NCI-H226 (cell line): ENCODE data around the gene RNF31.

Experiments
- DNase-seq: peaks from one replicate; pipeline ENCODE4 v3.0.0-alpha.2; 2015

The RNF31 gene

DNA sequence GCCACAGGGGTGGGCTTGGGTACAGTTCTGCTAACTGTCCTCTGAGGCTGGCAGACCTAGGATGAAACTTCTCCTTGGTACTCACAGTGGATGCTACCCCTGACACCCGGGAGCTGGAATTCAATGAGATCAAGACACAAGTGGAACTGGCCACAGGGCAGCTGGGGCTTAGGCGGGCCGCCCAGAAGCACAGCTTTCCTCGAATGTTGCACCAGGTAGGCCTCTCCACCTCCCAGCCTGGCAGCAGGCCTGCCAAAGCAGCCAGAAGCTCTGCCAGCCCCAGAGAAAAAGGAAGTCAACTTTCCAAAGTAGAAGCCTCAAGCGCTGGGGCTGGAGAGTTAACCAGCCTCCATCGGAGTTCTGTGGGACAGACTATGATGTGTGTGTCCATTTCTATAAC is 30.1 kb upstream of the RNF31 start:
- no peak for DNase-seq

DNA sequence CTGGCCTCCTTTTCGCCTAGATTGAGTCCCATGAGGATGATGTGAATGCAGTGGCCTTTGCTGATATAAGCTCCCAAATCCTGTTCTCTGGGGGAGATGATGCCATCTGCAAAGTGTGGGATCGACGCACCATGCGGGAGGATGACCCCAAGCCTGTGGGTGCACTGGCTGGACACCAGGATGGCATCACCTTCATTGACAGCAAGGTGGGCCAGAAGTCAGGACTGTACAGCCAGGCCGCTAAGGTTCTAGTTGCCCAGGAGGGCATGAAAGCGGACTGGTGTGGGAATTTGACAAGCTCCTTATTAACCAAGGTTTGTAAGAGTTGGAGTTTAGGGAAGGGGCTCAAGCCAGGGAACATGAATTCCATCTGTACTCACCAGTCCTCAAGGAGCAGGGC is 27.6 kb upstream of the RNF31 start:
- no peak for DNase-seq

DNA sequence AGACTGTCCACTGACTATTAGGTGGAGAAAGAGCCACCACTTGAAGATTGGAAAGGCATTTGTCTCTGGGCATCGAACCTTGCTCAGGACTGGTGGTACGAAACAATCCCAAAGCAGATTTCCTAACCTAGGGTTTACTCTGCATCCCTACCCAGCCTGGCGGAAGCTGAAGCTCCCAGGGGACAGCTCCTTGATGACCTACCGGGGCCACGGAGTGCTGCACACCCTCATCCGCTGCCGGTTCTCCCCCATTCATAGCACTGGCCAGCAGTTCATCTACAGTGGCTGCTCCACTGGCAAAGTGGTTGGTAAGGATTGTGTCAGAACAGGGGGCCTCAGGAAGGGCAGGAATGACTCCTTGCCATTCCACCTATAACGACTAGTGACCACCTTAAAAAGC is 26.1 kb upstream of the RNF31 start:
- no peak for DNase-seq

DNA sequence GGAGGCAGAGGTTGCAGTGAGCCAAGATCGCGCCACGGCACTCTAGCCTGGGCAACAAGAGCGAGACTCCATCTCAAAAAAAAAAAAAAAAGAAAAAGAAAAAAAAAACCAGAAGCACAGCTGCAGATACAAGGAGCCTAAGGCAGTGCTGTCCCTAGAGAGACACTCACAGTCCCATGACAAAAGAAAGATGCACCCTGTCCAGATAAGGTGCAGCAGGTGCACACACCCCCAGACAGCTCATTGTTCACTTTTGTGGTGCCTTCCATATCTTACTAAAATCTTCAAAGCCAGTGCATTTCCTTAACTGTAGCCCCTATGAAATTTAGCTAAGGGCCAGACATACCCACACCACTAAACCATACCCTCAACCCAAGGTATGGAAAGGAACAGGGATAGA is 24.9 kb upstream of the RNF31 start:
- DNase-seq: no peak

DNA sequence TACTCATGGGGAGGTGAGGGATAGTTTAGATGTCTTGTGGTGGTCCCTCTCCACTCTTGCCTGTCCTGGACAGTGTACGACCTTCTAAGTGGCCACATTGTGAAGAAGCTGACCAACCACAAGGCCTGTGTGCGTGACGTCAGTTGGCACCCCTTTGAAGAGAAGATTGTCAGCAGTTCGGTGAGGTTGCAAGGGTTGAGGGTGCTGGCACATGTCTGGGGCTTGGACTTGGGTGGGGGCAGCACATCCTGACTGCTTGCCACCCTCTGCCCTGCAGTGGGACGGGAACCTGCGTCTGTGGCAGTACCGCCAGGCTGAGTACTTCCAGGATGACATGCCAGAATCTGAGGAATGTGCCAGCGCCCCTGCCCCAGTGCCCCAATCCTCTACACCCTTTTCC is 24.4 kb upstream of the RNF31 start:
- DNase-seq: no peak

DNA sequence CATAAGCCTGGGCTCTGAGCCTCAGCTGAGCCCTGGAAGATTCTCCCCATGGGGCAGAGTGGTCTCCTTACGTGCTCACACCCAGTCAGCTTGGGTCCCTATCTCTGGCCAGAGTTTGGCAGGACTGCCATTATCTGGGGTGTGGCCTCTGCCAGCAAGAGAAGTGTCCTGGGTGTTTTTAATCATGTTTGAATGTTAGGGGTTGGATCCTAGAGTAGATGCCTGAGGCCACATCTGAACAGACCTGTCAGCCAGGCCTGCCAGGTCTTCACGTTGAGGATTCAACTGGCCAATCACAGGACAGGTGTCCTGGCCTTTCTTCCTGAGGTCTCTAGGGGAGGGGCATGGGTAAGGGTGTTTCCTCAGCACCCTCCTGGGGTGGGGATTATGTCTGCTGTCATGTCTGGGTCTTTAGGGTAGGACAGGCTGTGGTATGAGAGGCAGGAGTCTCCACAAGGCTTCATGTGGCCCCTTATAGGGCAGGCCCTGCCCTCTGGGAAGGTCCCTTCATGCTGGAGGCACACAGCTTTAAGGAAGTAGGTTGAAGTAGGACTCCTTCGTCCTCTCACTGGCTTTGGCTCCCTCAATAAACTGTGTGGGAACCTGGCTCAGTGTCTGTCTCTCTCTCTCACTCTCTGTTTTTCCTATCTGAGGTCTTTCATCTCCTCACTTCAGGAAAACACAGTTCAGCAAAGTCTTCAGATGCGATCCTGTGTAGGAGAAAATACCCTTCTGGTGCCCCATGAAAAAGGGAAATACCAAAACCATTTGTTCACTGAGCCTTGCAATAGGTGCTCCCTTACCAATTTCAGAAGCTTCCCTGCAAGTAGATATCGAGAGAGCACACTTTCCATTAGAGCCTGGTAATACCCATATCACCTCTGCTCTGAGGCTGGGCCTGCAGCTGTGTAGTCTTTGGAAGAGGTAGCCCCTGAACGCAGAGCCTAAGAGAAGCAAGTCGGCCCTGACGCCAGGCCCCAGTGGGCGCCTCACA is 23.6 kb upstream of the RNF31 start:
- no peak for DNase-seq

DNA sequence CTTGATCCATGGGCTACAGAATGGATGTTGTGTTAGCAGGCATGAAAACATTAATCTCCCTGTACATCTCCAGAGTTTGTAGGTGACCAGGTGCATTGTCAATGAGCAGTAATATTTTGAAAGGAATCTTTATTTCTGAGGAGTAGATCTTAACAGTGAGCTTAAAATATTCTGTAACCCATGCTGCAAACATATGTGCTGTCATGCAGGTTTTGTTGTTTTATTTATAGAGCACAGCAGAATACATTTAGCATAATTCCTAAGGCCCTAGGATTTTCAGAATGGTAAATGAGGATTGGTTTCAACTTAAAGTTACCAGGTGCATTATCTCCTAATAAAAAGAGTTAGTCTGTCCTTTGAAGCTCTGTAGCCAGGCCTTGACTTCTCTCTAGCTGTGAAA is 20.4 kb upstream of the RNF31 start:
- no peak for DNase-seq

DNA sequence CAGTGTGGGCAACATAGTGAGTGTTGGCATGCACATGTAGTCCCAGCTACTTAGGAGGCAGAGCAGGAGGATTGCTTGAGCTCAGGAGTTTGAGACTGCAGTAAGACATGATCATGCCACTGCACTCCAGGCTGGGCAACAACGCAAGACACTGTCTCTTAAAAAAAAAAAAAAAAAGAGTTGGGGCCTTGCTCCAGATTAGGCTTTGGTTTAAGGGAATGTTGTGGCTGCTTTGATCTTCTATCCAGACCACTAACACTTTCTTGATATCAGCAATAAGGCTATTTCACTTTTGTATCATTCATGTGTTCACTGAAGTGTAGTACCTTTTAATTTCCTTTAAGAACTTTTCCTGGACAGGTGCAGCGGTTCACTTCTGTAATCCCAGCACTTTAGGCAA is 19.6 kb upstream of the RNF31 start:
- DNase-seq: no peak

DNA sequence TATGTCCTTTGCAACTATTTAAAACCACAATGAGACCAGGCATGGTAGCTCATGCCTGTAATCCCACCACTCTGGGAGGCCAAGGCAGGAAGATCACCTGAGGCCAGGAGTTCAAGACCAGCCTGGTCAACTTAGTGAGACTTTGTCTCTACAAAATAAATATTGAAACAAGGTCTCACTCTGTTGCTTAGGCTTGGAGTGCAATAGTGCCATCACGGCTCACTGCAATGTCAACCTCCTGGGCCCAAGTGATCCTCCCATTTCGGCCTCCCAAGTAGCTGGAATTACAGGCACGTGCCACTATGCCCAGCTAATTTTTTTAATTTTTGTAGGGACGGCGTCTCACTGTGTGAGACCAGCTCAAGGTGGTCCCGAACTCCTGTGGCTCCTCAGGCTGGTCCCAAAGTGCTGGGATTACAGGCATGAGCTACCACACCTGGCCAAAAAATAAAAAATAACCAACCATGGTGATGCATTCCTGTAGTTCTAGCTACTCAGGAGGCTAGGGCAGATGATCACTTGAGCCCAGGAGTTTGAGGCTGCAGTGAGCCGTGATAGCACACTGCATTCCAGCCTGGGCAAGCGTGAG is 17.8 kb upstream of the RNF31 start:
- DNase-seq: no peak

DNA sequence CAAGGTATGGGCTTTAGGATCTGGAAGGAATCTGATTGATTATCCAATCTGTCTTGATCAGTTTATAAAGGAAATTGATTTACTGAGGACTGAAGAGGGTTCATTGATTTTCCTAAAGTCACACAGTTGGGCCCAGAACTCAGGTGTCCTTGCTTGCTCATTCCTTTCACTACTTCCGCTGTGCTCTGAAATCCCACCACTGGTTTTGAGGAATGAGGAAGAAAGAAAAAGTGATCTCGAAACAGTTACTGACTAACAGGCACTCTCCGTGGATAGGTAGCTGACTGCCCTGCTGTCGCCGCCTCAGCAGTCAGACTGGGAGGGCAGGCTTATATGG is 16.9 kb upstream of the RNF31 start, which contains the start of gene FITM1:
TSS of gene FITM1 (plus strand) at position 280 of the 337 bp plus-strand sequence. CDS start 905 bp downstream, outside the sequence.
- no peak for DNase-seq

DNA sequence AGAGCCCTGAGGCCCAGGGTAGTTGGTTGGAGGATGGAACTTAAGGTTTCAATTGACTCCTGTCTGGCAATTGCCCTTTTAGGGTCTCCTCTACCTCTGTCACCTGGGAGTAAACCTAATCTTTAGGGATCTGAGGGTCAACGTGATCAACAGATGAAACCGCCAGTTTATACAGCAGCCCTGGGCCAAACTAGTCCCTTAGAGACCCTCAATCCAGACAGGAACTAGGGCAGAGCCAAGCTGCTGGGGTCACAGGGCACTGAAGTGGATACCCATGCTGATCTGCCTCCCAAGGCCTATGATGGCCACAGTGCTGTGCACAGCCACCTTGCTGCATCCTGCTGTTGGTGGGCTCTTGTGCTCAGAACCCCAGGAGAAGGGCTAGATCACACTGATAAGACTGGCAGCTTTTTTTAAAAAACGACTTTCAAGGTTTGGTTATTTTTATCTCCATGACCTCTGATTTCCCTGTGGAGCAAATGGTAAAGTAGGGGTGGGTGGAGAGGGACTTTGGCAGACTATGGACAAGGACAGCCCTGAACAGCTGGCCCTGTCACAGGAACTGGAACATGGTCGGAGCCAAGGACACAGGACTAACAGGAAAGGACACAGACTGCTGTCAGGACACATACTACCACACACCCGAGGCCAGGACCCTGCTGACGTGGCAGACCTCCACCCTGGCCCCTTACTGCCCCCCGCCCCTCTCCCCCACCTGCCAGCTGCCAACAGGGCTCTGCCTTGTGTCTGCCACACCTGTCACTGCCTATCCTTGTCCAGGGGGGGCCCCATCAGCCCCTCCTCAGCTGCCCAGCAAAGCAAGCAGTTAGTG is 16.4 kb upstream of the RNF31 start:
- no peak for DNase-seq

DNA sequence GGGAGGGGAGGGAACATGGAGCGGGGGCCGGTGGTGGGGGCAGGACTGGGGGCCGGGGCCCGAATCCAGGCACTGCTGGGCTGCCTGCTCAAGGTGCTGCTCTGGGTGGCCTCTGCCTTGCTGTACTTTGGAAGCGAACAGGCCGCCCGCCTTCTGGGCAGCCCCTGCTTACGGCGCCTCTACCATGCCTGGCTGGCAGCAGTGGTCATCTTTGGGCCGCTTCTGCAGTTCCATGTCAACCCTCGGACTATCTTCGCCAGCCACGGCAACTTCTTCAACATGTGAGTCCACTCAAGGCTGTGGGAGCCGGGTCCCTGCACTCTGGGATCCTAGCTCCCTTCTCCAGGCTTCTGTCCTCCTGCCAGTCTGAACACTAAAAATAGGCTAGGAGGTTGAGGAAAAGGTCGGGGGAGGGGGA is 15.7 kb upstream of the RNF31 start:
- DNase-seq: no peak

DNA sequence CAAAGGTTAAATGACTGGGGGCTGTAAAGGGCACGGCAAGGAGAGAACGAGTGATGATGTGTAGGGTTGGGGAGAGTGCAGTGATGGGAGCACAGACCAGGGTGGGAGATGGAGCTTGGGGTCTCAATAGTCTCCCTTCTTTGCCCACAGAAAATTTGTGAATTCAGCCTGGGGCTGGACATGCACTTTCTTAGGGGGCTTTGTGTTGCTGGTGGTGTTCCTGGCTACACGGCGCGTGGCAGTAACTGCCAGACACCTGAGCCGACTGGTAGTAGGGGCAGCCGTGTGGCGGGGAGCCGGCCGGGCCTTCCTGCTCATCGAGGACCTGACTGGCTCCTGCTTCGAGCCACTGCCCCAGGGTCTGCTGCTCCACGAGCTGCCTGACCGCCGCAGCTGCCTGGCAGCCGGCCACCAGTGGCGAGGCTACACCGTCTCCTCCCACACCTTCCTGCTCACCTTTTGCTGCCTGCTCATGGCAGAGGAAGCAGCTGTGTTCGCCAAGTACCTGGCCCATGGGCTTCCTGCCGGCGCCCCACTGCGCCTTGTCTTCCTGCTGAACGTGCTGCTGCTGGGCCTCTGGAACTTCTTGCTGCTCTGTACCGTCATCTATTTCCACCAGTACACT is 15.1 kb upstream of the RNF31 start:
- no peak for DNase-seq

DNA sequence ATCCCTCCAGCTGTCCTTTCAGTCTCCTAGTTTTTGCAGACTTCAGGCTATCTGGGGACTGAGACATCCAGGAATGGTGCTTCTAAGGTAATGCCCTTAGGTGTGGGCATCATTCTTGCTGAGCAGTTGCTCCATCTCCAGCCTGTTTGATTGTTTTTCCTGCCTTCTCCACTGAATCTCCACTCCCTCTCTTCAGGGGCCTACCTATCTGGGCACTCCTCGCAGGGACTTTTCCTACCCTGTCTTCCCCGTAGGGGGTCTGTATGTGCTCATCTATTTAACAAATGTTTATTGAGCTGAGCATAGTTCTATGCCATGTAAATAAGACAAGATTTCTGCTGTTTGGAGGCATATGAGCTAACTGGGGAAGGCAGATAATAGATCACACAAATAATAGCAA is 14.3 kb upstream of the RNF31 start:
- DNase-seq: no peak

DNA sequence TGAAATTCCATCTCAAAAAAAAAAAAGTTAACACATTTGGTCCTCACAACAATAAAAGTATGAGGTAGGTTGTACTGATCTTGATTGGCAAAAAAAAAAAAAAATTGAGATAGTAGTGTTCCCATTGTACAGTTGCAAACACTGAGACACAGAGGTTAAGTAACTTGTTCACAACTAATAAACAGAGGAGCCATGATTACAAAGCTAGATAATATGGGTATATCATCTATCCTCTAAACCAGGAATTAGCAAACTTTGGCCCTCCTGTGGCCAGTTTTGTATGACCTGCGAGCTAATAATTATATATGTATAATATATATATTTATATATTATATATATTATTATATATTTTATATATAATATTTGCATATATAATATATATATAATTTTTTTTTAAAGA is 13.6 kb upstream of the RNF31 start:
- no peak for DNase-seq

DNA sequence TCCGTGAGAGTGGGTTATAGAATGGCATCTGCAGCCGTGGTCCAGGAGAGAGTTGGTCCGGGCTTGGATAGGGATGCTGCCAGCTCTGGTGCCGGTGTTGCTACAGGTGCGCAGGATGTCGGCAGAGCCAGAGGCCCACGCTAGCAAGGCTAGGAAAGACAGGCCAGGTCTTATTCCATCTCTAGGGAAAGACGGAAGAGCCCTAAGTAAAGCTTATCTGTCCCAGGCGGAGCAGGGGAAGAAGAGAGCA is 11.8 kb upstream of the RNF31 start:
- no peak for DNase-seq

DNA sequence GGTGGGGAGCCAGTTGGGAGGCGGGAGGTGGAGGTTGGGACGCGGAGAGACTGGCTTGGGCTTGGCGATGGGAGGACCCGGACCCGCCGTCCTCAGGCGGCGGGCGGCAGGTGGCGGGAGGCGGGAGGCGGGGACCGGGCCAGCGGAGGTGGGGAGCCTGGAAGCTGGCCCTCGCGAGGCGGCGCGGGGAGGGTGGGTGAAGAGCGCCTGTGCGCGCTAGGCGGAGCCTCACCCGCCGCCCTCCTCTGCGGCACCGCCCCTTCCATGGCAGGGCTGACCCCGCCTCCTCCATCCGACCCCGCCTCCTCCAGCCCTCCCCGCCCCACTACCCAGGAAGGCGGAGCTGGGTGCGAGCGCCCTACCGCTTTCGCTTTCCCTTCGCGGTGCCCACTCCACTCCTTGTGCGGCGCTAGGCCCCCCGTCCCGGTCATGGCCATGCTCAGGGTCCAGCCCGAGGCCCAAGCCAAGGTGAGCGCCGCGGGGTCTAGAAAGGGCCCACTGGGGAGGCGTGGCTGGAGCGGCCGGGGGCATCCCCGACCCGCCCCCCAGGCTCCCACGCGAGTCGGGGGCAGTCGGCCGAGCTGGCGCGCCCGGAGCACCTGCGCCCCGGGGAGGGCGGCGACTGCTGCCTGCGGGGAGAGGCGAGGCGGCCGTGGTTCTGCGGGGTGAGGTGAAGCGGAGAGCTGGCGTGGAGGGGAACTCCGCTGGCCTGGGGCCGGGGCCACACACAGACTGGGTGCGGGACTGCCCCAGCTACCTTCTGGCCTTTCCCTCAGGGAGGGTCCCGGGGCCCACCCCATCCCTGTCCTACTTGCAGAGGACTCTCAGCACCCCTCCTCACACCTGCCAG is 11.2 kb upstream of the RNF31 start, which contains the start of gene PSME1:
TSS of gene PSME1 (plus strand) at position 361 of the 850 bp plus-strand sequence. CDS start at position 430, 69 bp downstream.
- peak; percentile 72 for DNase-seq

DNA sequence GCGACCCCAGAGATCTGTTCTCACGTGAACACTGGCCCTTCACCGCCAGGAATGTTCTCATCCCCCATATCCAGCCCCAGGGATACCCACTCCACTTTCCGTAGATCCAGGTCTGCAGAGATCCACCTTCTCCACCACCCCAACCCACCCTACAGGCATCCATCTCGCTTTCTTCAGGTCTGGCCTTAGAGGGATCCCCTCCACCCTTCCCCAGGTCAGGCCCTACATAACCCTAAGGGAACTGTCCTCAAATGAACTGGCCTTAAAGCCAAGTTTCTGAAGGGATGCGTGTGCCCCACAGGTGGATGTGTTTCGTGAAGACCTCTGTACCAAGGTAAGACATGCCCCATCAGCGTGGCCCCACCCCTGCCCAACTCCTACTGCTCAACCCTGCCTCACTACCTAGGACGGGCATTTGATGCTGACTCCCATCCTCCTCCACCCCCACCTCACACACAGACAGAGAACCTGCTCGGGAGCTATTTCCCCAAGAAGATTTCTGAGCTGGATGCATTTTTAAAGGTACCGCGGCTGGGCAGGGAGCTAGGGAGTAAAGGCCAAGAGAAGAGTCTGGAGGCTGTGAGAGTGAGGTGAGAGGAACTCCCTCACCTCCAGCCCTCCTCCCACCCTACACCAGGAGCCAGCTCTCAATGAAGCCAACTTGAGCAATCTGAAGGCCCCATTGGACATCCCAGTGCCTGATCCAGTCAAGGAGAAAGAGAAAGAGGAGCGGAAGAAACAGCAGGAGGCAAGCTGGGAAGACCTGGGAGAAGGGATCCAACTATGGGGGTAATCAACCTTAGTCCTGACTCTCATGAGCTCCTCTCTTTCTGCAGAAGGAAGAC is 10.4 kb upstream of the RNF31 start:
- no peak for DNase-seq

DNA sequence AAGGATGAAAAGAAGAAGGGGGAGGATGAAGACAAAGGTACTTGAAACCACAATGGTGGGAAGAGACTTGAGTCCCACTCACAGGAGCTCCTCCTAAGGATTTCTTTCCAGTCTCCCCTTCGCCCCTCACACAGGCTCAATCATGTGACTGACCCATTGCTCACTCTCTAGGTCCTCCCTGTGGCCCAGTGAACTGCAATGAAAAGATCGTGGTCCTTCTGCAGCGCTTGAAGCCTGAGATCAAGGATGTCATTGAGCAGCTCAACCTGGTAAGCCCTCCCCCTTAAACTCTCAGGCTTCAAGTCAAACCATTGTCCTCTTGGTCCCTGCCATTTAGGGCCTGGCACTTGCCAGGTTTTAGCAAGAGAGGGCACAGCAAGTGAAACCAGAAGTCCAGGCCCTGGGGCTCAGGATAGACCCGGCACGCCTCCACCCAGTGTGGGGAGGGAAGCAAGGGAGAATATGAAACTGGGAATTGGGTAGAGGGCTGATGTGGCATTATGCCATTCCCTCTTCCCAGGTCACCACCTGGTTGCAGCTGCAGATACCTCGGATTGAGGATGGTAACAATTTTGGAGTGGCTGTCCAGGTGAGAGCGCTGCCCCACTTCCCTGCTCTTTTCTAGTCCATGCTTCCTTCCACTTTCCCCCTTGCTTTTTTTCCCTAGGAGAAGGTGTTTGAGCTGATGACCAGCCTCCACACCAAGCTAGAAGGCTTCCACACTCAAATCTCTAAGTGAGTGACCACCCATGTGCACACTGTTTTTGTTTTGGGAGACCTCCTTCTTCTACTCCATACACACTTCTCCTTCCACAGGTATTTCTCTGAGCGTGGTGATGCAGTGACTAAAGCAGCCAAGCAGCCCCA is 9.5 kb upstream of the RNF31 start:
- no peak for DNase-seq
